ENCODE measurements around the gene P2RY12. TPM values are rescaled to one million over a fixed set of nuclear protein-coding genes. Genes with fewer than 3 reads are reported as not detected.

P2RY12 gene
- total and polyA plus RNA-seq, 2 donors (not counting 3 experiments of a cell fraction or from before 2014, with no cell fraction given), result not detected

DNA sequence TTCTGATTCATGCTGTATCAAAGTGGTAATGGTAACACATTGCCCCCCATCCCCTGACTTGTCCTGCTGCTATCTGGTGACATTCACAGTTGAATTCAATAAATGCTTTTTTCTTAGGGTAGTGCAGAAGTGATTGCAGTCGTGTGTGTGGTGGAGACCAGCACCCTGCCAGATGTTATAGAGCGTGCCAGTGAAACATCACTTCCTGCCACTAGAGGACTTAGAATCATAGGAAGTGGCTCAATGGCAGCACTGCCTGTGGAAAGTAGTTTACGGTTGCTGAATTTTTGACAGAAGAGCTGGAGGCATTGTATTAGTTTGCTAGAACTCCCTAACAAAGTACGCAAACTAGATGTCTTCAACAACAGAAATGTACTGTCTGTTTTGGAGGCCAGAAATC, 37.4 kb upstream of the P2RY12 start:
- H3K4me1 ChIP-seq (ENCODE audit: control insufficient read depth, extremely low read depth, insufficient read depth, low read length), result no peaks in the 10 kb centered on the region
- no peak for DNase-seq (ENCODE audit: low read depth, low spot score)
- no peak for TF ChIP-seq GATA2 (IDR thresholded peaks at IDR 0.05; ENCODE audit: insufficient read depth, insufficient read length, low read depth, low read length)
- no peak for TF ChIP-seq MAX (IDR thresholded peaks at IDR 0.05; ENCODE audit: insufficient read depth, insufficient read length)
- no peaks in the 10 kb centered on the region for H3K9me3 ChIP-seq (replicated peaks; ENCODE audit: control insufficient read depth, insufficient read depth, low read length)
- H2AFZ ChIP-seq (ENCODE audit: low read depth, low read length), result no peak overlapping the region
- H3K4me3 ChIP-seq (replicated peaks in 1 of 3; ENCODE audit: insufficient read depth in 1 of 3, low read depth in 1 of 3, low read length in 3 of 3), result no peak overlapping the region
- no peaks in the 10 kb centered on the region for H3K9me1 ChIP-seq (replicated peaks; ENCODE audit: control insufficient read depth, extremely low read depth, insufficient read depth, low read length)
- ChIA-PET CTCF (no interaction called here), POLR2A (no interaction called here)
- no peak overlapping the region for H3K27ac ChIP-seq (ENCODE audit: insufficient read depth, low read depth, low read length)
- dilution Hi-C loops (cut with MboI; ENCODE audit: extremely low pct_ligation_motif_present, low sequenced_read_pairs) (no loop called here), intact Hi-C loops (cut with micrococcal nuclease) (no loop called here)
- no peaks in the 10 kb centered on the region for H3K36me3 ChIP-seq (ENCODE audit: control insufficient read depth in 2 of 2, extremely low read depth in 1 of 2, insufficient read depth in 2 of 2, low read length in 2 of 2)
- FAIRE-seq, result no peak
- no peaks in the 10 kb centered on the region for H3K27me3 ChIP-seq (ENCODE audit: control insufficient read depth in 2 of 2, insufficient read depth in 2 of 2, low read length in 2 of 2)
- no peak overlapping the region for H3K9ac ChIP-seq (replicated peaks; ENCODE audit: extremely low read depth, insufficient read depth, low read length)
- H3K4me2 ChIP-seq (ENCODE audit: insufficient read depth, low read length), result no peak overlapping the region
- no TSS peak for BruUV-seq (replicated peaks)
- no peaks in the 10 kb centered on the region for H4K20me1 ChIP-seq (replicated peaks; ENCODE audit: control insufficient read depth, extremely low read depth, insufficient read depth, low read length)
- no peaks in the 10 kb centered on the region for H3K79me2 ChIP-seq (ENCODE audit: control insufficient read depth, insufficient read depth, low read length)

GRCh38 chr3:151419806-151420205, 35.3 kb upstream of the P2RY12 start:
- no peaks in the 10 kb centered on the region for H3K9me1 ChIP-seq (replicated peaks; ENCODE audit: control insufficient read depth, extremely low read depth, insufficient read depth, low read length)
- dilution Hi-C loops (cut with MboI; ENCODE audit: extremely low pct_ligation_motif_present, low sequenced_read_pairs) (no loop called here), intact Hi-C loops (cut with micrococcal nuclease) (no loop called here)
- H3K9me3 ChIP-seq (replicated peaks; ENCODE audit: control insufficient read depth, insufficient read depth, low read length), result no peaks in the 10 kb centered on the region
- ChIA-PET CTCF (no interaction called here), POLR2A (no interaction called here)
- H2AFZ ChIP-seq (ENCODE audit: low read depth, low read length), result no peak overlapping the region
- H3K4me1 ChIP-seq (ENCODE audit: control insufficient read depth, extremely low read depth, insufficient read depth, low read length), result no peaks in the 10 kb centered on the region
- no peaks in the 10 kb centered on the region for H3K79me2 ChIP-seq (ENCODE audit: control insufficient read depth, insufficient read depth, low read length)
- DNase-seq (ENCODE audit: low read depth, low spot score) (no peak), FAIRE-seq (no peak)
- H4K20me1 ChIP-seq (replicated peaks; ENCODE audit: control insufficient read depth, extremely low read depth, insufficient read depth, low read length), result no peaks in the 10 kb centered on the region
- BruUV-seq (replicated peaks), result no TSS peak
- TF ChIP-seq JUN (IDR thresholded peaks at IDR 0.05; ENCODE audit: borderline replicate concordance, insufficient read depth, insufficient read length, low read depth) (no peak), EZH2 (IDR thresholded peaks at IDR 0.05; ENCODE audit: borderline replicate concordance, low read depth, low read length, severe bottlenecking) (no peak)
- H3K4me3 ChIP-seq (replicated peaks in 1 of 3; ENCODE audit: insufficient read depth in 1 of 3, low read depth in 1 of 3, low read length in 3 of 3), result no peak overlapping the region
- H3K9ac ChIP-seq (replicated peaks; ENCODE audit: extremely low read depth, insufficient read depth, low read length), result no peak overlapping the region
- no peaks in the 10 kb centered on the region for H3K27me3 ChIP-seq (ENCODE audit: control insufficient read depth in 2 of 2, insufficient read depth in 2 of 2, low read length in 2 of 2)
- no peaks in the 10 kb centered on the region for H3K36me3 ChIP-seq (ENCODE audit: control insufficient read depth in 2 of 2, extremely low read depth in 1 of 2, insufficient read depth in 2 of 2, low read length in 2 of 2)
- no peak overlapping the region for H3K27ac ChIP-seq (ENCODE audit: insufficient read depth, low read depth, low read length)
- H3K4me2 ChIP-seq (ENCODE audit: insufficient read depth, low read length), result no peak overlapping the region
